Tibial nerve (tissue), 4 donors: ENCODE results near the gene SLC17A2. TPM values are rescaled to one million over a fixed set of nuclear protein-coding genes. Genes with fewer than 3 reads are reported as not detected.
A peak's percentile ranks its signal among the peaks of the same experiment; 100 is the strongest.

Experiments
- DNase-seq, 2 donors: peaks; one replicate each; pipeline ENCODE4 v3.0.0-alpha.2; 2019; ENCODE audit warnings: low spot score in 2 of 2
- H3K27ac ChIP-seq, 4 donors: fragments of 200-600 bp; sonication (generic) in 3 of 4; one replicate each; pipeline ENCODE4 v1.5.1; 2017 to 2019; ENCODE audit warnings: mild to moderate bottlenecking in 1 of 4
- H3K27me3 ChIP-seq, 2 donors: fragments of 200-600 bp; sonication (generic) in 1 of 2; one replicate each; pipeline versions ENCODE4 v1.5.1 to v1.6.0; 2017 to 2019
- H3K36me3 ChIP-seq, 3 donors: fragments of 200-600 bp; sonication (generic); one replicate each; pipeline ENCODE4 v1.5.1; 2018 to 2019
- H3K4me1 ChIP-seq, 4 donors: fragments of 200-600 bp; sonication (generic) in 3 of 4; one replicate each; pipeline ENCODE4 v1.5.1; 2017 to 2019
- H3K4me3 ChIP-seq, 4 donors: fragments of 200-600 bp; sonication (generic) in 3 of 4; one replicate each; pipeline ENCODE4 v1.5.1; 2017 to 2019; ENCODE audit warnings: mild to moderate bottlenecking in 1 of 4, moderate library complexity in 1 of 4
- H3K9me3 ChIP-seq, 4 donors: fragments of 200-600 bp; sonication (generic) in 3 of 4; one replicate each; pipeline ENCODE4 v1.5.1; 2017 to 2019
- EP300 ChIP-seq, 2 donors: sonication (generic); formaldehyde crosslinking; IDR thresholded peaks; one replicate each; pipeline ENCODE4 v1.6.1; 2017; ENCODE audit warnings: antibody characterized with exemption in 2 of 2, mild to moderate bottlenecking in 1 of 2
- POLR2A ChIP-seq, 2 donors: fragments of 450-650 bp; IDR thresholded peaks; one replicate each; pipeline ENCODE4 v1.6.1; 2017; ENCODE audit warnings: antibody characterized with exemption in 2 of 2, mild to moderate bottlenecking in 2 of 2, moderate library complexity in 2 of 2
- WGBS, 2 donors: methylation state at CpG; one replicate each; pipeline ENCODE4 v1.1.5; 2018; 5-methylcytosine and 5-hydroxymethylcytosine counted together
- total RNA-seq, 4 donors: library from RNA; depleted of rRNA; stranded (reverse); fragments of >200 nt; gene quantifications; one replicate each; pipeline ENCODE4 v1.1.0, GENCODE V29; 2016
- TF ChIP-seq, protein P1 (sequence below), 5 experiments: fragments of 200-600 bp in 3 of 5; fragments of 450-650 bp in 2 of 5; sonication (generic) in 3 of 5; IDR thresholded peaks; one replicate each; pipeline ENCODE4 v1.5.1; 2016 to 2019; ENCODE audit warnings: antibody characterized with exemption in 5 of 5, mild to moderate bottlenecking in 3 of 5, moderate library complexity in 2 of 5

The SLC17A2 gene
- total RNA-seq, 4 donors from 2014 or later = not detected

DNA sequence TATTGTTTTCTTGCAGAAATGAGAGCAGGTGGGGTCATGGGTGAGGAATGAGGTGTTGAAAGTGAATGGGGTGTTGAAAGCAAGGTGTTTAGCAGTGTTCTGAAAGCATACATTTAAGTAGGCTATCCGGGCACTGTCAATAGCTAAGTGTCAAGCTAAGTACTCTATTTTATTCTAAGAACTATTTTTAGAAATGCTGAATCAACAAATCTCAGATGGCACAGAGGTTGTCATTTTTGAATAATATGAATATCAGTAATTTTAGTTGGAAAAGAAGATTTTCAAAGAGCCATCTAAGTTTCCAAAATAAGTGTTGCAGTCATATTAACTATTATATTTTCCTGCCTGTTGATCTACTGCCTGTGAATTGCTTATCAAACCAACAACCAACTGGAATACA is 34.7 kb downstream of the SLC17A2 start:
- no peak for DNase-seq
- TF ChIP-seq POLR2A (IDR thresholded peaks at IDR 0.05) = no peak
- TF ChIP-seq, protein P1, sequence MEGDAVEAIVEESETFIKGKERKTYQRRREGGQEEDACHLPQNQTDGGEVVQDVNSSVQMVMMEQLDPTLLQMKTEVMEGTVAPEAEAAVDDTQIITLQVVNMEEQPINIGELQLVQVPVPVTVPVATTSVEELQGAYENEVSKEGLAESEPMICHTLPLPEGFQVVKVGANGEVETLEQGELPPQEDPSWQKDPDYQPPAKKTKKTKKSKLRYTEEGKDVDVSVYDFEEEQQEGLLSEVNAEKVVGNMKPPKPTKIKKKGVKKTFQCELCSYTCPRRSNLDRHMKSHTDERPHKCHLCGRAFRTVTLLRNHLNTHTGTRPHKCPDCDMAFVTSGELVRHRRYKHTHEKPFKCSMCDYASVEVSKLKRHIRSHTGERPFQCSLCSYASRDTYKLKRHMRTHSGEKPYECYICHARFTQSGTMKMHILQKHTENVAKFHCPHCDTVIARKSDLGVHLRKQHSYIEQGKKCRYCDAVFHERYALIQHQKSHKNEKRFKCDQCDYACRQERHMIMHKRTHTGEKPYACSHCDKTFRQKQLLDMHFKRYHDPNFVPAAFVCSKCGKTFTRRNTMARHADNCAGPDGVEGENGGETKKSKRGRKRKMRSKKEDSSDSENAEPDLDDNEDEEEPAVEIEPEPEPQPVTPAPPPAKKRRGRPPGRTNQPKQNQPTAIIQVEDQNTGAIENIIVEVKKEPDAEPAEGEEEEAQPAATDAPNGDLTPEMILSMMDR (IDR thresholded peaks at IDR 0.05) = no peak
- TF ChIP-seq EP300 (IDR thresholded peaks at IDR 0.05) = no peak
- no peak overlapping the region for H3K27ac ChIP-seq
- no peaks in the 10 kb centered on the region for H3K36me3 ChIP-seq
- H3K4me1 ChIP-seq = no peaks in the 10 kb centered on the region
- H3K9me3 ChIP-seq = no peaks in the 10 kb centered on the region
- WGBS, 2 donors = 48 to 69% methylated on average over 1 of the region's 1 CpG
- no peaks in the 10 kb centered on the region for H3K27me3 ChIP-seq
- no peak overlapping the region for H3K4me3 ChIP-seq

- H3K36me3 ChIP-seq = no peaks in the 10 kb centered on the region
- H3K27me3 ChIP-seq = no peaks in the 10 kb centered on the region
- no peaks in the 10 kb centered on the region for H3K4me1 ChIP-seq
- H3K4me3 ChIP-seq = no peak overlapping the region
- H3K9me3 ChIP-seq = no peaks in the 10 kb centered on the region
- no peak for TF ChIP-seq POLR2A (IDR thresholded peaks at IDR 0.05)
- TF ChIP-seq EP300 (IDR thresholded peaks at IDR 0.05) = no peak
- TF ChIP-seq, protein P1 (IDR thresholded peaks at IDR 0.05) = no peak
- WGBS, 2 donors = 86 to 98% methylated on average over 6 of the region's 6 CpGs
- H3K27ac ChIP-seq = no peak overlapping the region
- DNase-seq = no peak
These were observed 36.7 kb downstream of the SLC17A2 start for GRCh38 chr6:25893778-25894177.

- TF ChIP-seq POLR2A (IDR thresholded peaks at IDR 0.05) (no peak), EP300 (IDR thresholded peaks at IDR 0.05) (no peak)
- TF ChIP-seq, protein P1 (IDR thresholded peaks at IDR 0.05) = no peak
- no peak overlapping the region for H3K4me3 ChIP-seq
- no peaks in the 10 kb centered on the region for H3K36me3 ChIP-seq
- H3K4me1 ChIP-seq = no peaks in the 10 kb centered on the region
- no peaks in the 10 kb centered on the region for H3K27me3 ChIP-seq
- no peaks in the 10 kb centered on the region for H3K9me3 ChIP-seq
- DNase-seq = no peak
- no peak overlapping the region for H3K27ac ChIP-seq
These were observed 37.6 kb downstream of the SLC17A2 start for GRCh38 chr6:25892877-25893276.

DNA sequence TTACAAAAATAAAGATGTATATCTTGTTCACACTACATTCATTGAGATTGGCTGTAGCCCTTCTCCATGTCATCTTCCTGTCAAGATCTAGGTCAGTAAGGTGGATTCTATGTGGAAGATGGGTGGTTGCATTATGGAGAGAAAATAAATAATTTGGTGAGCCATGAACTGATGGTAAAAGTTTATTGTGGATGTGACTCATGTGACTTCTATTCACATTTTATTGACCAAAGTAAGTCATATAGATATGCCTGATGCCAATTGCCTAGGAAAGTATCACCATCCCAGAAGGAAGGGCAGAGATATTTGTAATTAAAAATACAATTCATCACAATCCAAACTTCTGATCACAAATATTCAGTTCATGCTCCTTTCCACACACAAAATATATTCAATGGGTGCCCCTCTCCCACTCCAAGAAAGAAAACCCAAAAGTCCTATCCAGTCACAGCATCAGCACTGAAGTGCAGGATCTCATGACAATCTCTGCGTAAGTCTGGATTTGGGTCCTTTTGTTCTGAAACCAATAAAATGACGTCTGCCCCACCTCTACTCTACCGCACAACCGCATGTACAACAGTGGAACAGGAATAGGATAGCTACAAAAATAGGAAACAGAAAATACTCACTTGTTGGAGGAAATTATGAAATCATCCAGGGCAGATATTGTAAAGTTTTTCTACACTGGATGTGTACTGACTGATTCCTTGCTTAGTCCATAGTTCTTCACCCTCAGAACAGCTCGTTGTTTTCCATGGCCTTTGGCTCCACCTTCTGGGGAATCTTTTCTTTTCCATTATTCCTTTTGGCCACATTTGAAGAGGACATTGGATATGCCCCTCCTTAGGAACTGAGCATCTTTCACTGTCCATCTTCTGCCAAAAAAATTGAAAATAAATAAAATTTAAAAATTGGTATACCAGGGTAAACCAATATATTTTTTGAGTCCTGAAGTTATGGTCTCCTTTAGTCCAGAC is 40.3 kb downstream of the SLC17A2 start:
- Histone ChIP-seq H3K9me3 (no peaks in the 10 kb centered on the region), H3K36me3 (no peaks in the 10 kb centered on the region), H3K4me1 (no peaks in the 10 kb centered on the region), H3K4me3 (no peak overlapping the region), H3K27ac (no peak overlapping the region), H3K27me3 (no peaks in the 10 kb centered on the region)
- TF ChIP-seq, protein P1 (IDR thresholded peaks at IDR 0.05) = peak in 4 of 5 experiments; percentile 20 to 45 (median 31)
- no peak for TF ChIP-seq EP300 (IDR thresholded peaks at IDR 0.05)
- WGBS, 2 donors = 38 to 51% methylated on average over 5 of the region's 5 CpGs
- DNase-seq = peak in 1 of 2 donors; percentile 22

GRCh38 chr6:25888626-25889025 is 41.9 kb downstream of the SLC17A2 start:
- TF ChIP-seq, protein P1 (IDR thresholded peaks at IDR 0.05) = no peak
- no peak for TF ChIP-seq EP300 (IDR thresholded peaks at IDR 0.05)
- no peak for TF ChIP-seq POLR2A (IDR thresholded peaks at IDR 0.05)
- Histone ChIP-seq H3K36me3 (no peaks in the 10 kb centered on the region), H3K27me3 (no peaks in the 10 kb centered on the region), H3K4me1 (no peaks in the 10 kb centered on the region), H3K9me3 (no peaks in the 10 kb centered on the region), H3K4me3 (no peak overlapping the region), H3K27ac (no peak overlapping the region)
- 69 to 81% methylated on average over 2 of the region's 2 CpGs for WGBS, 2 donors
- no peak for DNase-seq
